DOHH2 (cell line): Measurements from ENCODE around the gene TDRD7.

Experiments
- H3F3A ChIP-seq: fragments of 200-600 bp; sonication (generic), shearing (Covaris generic); 2 replicates; pipeline ENCODE4 v1.6.0; 2016; ENCODE audit warnings: antibody characterized with exemption, mild to moderate bottlenecking; ENCODE audit not compliant: control insufficient read depth, insufficient read depth
- H3K27ac ChIP-seq: fragments of 200-600 bp; sonication (generic); 2 replicates; pipeline ENCODE4 v1.5.1; 2014; ENCODE audit warnings: low read depth, mild to moderate bottlenecking, low read length, moderate library complexity
- H3K27me3 ChIP-seq: fragments of 200-600 bp; sonication (generic); 2 replicates; pipeline ENCODE4 v1.6.1; 2014; ENCODE audit warnings: mild to moderate bottlenecking, low read length, mixed read lengths; ENCODE audit not compliant: control insufficient read depth
- H3K36me3 ChIP-seq: fragments of 200-600 bp; sonication (generic); 2 replicates; pipeline ENCODE4 v1.6.1; 2014; ENCODE audit warnings: mild to moderate bottlenecking, low read length, moderate library complexity, mixed read lengths; ENCODE audit not compliant: control insufficient read depth
- H3K4me1 ChIP-seq: fragments of 200-600 bp; sonication (generic); 2 replicates; pipeline ENCODE4 v1.6.1; 2014; ENCODE audit warnings: mild to moderate bottlenecking, low read length, mixed read lengths; ENCODE audit not compliant: control insufficient read depth
- H3K4me2 ChIP-seq: fragments of 200-600 bp; sonication (generic); 2 replicates; pipeline ENCODE4 v1.6.0; 2014; ENCODE audit warnings: mild to moderate bottlenecking, low read length, moderate library complexity
- H3K4me3 ChIP-seq: fragments of 200-600 bp; sonication (generic); 2 replicates; pipeline ENCODE4 v1.5.1; 2014; ENCODE audit warnings: mild to moderate bottlenecking, low read length, mixed read lengths
- H3K79me2 ChIP-seq: fragments of 200-600 bp; sonication (generic); 2 replicates; pipeline ENCODE4 v1.6.1; 2014; ENCODE audit warnings: mild to moderate bottlenecking, low read length, mixed read lengths; ENCODE audit not compliant: control insufficient read depth
- H3K9me2 ChIP-seq: fragments of 200-600 bp; sonication (generic); replicated peaks from 2 replicates; pipeline ENCODE4 v1.6.1; 2014; ENCODE audit warnings: mild to moderate bottlenecking, low read length, mixed read lengths; ENCODE audit not compliant: control insufficient read depth
- H3K9me3 ChIP-seq: fragments of 200-600 bp; sonication (generic); 2 replicates; pipeline ENCODE4 v1.6.1; 2014; ENCODE audit warnings: antibody characterized with exemption, low read length, mixed read lengths; ENCODE audit not compliant: control insufficient read depth, insufficient read depth
- H4K20me1 ChIP-seq: fragments of 200-600 bp; sonication (generic); 2 replicates; pipeline ENCODE4 v1.6.0; 2014; ENCODE audit warnings: low read depth, mild to moderate bottlenecking, antibody characterized with exemption, low read length, moderate library complexity; ENCODE audit not compliant: control insufficient read depth, insufficient read depth
- CTCF ChIP-seq: fragments of 200-600 bp; sonication (generic); IDR thresholded peaks from one replicate; pipeline ENCODE4 v1.5.1; 2014; ENCODE audit warnings: antibody characterized with exemption, mild to moderate bottlenecking, low read depth, low read length; ENCODE audit not compliant: poor library complexity, severe bottlenecking
- EZH2phosphoT487 ChIP-seq: fragments of 200-600 bp; sonication (generic); IDR thresholded peaks from 2 replicates; pipeline ENCODE4 v1.6.1; 2017; ENCODE audit warnings: borderline replicate concordance, mild to moderate bottlenecking, antibody characterized with exemption, low read length, moderate library complexity, mixed read lengths

TDRD7 gene

DNA sequence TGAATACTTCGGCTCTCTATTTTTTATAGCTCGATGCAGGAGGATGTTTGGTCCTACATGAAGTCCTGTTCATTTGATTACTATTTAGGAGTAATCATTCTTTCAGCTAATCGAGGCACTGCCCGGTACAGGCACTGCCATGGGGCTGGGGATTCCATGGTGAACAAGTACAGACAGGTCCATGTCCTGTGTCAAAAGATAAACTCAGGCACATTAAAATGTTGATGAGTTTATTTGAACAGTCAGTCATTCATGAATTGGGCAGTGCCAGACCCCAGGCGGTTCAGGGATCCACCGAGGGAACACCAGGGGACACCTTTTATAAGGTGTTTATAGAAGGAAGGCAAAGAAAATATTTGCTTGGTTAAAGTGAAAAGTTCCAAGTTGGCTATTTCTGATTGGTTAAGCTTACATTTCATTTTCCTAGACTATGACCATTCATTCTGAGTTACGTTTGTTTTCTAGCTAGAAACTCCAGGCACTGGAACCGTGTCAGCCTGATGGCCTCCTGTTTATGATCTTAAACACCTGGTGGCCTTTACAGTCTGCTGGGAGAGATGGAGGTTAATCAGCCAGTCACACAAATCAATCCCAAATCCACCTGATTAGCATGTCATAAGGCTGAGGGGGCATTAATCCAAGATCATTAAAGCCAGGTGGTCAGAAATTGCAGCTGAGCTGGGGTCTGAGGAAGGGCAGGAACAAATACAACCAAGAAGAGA, 47.0 kb upstream of the TDRD7 start:
- no peak overlapping the region for H3K27ac ChIP-seq
- H3K4me2 ChIP-seq = no peak overlapping the region

DNA sequence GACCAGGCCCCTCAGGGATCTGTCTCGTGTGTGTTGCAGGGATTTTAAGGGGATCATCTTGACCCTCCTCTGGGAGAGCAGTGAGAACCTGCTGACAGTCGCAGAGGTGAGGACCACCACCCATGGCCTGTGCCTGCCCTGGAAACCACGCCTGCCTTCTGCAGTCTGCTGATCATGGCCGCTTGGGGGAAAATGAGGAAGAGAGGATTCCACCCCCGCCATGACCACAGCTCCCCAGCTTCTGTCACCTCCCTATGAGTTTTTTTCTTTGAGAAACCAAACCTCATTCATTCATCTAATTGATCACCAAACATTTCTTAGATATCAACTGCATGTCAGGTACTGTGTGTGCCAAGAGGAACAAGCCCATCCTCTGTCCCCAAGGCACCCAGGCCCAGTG, 46.3 kb upstream of the TDRD7 start:
- Histone ChIP-seq H4K20me1 (no peaks in the 10 kb centered on the region), H3K9me2 (no peaks in the 10 kb centered on the region), H3K79me2 (no peaks in the 10 kb centered on the region), H3K4me2 (no peak overlapping the region), H3K36me3 (no peaks in the 10 kb centered on the region), H3K4me3 (no peak overlapping the region), H3K9me3 (no peaks in the 10 kb centered on the region), H3K4me1 (no peaks in the 10 kb centered on the region), H3K27me3 (no peaks in the 10 kb centered on the region), H3K27ac (no peak overlapping the region), H3F3A (no peaks in the 10 kb centered on the region)
- TF ChIP-seq EZH2phosphoT487 = no peak
- TF ChIP-seq CTCF = no peak

More for the DNA sequence above, 47.0 kb upstream of the TDRD7 start:
- no peaks in the 10 kb centered on the region for H3K9me2 ChIP-seq
- no peaks in the 10 kb centered on the region for H3K9me3 ChIP-seq
- no peaks in the 10 kb centered on the region for H4K20me1 ChIP-seq
- H3K27me3 ChIP-seq = no peaks in the 10 kb centered on the region
- H3K36me3 ChIP-seq = no peaks in the 10 kb centered on the region
- H3K4me1 ChIP-seq = no peaks in the 10 kb centered on the region
- H3K4me3 ChIP-seq = no peak overlapping the region
- TF ChIP-seq EZH2phosphoT487 = no peak
- TF ChIP-seq CTCF = no peak
- H3F3A ChIP-seq = no peaks in the 10 kb centered on the region
- no peaks in the 10 kb centered on the region for H3K79me2 ChIP-seq

DNA sequence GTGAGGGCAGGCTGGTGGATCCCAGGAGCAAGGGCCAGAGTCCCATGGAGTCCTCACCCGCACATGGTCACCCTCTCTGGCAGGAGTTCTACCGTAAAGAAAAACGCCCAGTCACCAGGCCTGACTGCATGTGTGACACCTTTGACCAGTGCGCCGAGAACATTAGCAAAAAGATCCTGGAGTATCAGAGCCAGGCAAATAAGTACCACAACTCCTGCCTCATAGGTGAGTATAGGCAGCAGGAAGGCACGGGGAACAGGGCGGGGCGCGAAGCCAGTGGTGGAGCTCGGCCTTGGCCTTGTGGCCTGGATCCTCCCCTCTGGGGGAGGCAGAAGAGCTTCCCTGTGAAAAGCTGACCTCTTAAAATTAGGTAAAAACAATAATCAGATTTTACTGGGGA, 45.4 kb upstream of the TDRD7 start:
- Histone ChIP-seq H3K27ac (no peak overlapping the region), H4K20me1 (no peaks in the 10 kb centered on the region)
- TF ChIP-seq EZH2phosphoT487 (no peak), CTCF (no peak)

More for the DNA sequence above, 45.4 kb upstream of the TDRD7 start:
- Histone ChIP-seq H3F3A (no peaks in the 10 kb centered on the region), H3K36me3 (no peaks in the 10 kb centered on the region), H3K4me1 (no peaks in the 10 kb centered on the region), H3K4me3 (no peak overlapping the region), H3K9me2 (no peaks in the 10 kb centered on the region), H3K27me3 (no peaks in the 10 kb centered on the region), H3K9me3 (no peaks in the 10 kb centered on the region), H3K79me2 (no peaks in the 10 kb centered on the region), H3K4me2 (no peak overlapping the region)
